Subcutaneous adipose tissue (tissue), 4 donors: ENCODE measurements around the gene ANAPC16. TPM values are rescaled to one million over a fixed set of nuclear protein-coding genes. Genes with fewer than 3 reads are reported as not detected.

Experiments used
- total RNA-seq, 4 donors: library from RNA; depleted of rRNA; stranded (reverse); fragments of >200 nt; gene quantifications; one replicate each; pipeline ENCODE4 v1.1.0, GENCODE V29; 2016
- TF ChIP-seq, protein P1 (sequence below): fragments of 450-650 bp; IDR thresholded peaks from one replicate; pipeline ENCODE4 v1.5.1; 2016; ENCODE audit warnings: low read depth, mild to moderate bottlenecking, control low read depth, antibody characterized with exemption, moderate library complexity

Gene ANAPC16
- total RNA-seq, 4 donors from 2014 or later: 80.4 to 130 (median 110) TPM

DNA sequence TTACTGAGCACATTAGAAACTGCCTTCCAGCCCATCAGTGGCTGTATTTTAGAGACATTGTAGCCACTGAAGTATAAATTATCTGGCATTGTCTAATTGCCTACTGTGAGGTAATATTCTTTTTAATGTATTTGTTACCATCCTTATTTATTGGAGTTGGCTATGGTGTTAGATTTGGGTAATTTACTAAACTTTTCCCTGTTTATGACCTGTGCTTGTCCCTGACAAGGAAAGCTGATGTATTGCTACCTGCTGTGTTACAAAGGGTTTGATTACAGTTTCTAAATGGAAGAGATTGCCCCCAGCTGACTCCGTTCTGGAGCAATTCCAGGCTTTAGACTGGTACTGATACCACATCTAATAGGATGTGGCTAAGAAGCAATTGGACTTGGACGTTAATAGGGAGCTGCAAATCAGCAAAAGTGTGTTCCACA, 12.5 kb downstream of the ANAPC16 start:
- TF ChIP-seq, protein P1, sequence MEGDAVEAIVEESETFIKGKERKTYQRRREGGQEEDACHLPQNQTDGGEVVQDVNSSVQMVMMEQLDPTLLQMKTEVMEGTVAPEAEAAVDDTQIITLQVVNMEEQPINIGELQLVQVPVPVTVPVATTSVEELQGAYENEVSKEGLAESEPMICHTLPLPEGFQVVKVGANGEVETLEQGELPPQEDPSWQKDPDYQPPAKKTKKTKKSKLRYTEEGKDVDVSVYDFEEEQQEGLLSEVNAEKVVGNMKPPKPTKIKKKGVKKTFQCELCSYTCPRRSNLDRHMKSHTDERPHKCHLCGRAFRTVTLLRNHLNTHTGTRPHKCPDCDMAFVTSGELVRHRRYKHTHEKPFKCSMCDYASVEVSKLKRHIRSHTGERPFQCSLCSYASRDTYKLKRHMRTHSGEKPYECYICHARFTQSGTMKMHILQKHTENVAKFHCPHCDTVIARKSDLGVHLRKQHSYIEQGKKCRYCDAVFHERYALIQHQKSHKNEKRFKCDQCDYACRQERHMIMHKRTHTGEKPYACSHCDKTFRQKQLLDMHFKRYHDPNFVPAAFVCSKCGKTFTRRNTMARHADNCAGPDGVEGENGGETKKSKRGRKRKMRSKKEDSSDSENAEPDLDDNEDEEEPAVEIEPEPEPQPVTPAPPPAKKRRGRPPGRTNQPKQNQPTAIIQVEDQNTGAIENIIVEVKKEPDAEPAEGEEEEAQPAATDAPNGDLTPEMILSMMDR: no peak

DNA sequence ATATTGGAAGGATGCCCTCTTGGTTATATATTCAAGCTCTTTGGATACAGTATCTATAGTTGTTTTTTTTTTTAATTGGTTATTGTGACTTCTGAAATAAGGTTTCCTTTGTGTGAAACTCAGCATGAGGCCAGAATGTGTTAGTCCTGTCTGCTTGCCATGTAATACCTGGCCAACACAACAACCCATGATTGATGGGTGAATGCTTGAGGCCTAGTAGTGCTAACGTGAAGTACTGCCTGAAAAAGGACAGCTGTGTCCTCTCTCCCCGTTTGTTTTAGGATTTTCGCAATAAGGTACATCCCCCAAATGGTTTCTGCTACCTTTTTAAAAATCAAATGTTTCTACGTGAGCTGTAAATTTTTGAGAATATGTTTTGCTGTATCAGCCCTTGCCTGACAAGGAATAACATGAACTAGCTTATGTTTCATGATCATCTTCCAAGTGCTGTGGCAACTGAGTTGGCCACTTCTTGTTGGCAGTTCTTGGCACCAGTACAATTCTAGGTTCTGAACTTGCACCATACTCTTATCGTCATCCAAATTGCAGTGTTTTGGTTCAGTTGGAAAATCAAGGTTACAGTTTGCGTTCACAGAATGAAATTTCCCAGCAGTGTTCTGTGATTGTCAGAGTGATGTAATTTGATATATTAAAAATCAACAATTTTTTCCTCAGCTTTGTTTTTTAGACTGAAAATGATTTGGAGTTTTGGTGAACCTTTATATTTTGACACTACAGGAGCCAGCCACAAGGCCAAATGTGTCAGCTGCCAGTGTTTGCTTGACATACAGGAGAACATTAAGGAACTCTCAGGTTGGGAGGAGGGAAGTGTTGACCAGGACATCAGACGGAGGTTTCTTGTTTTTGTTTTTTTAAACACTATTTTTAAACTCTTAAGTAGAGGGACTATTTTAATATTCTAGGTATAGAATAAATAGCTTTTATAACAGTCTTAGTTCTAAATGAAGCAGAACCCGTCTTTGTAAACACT, 13.7 kb downstream of the ANAPC16 start:
- TF ChIP-seq, protein P1: no peak

DNA sequence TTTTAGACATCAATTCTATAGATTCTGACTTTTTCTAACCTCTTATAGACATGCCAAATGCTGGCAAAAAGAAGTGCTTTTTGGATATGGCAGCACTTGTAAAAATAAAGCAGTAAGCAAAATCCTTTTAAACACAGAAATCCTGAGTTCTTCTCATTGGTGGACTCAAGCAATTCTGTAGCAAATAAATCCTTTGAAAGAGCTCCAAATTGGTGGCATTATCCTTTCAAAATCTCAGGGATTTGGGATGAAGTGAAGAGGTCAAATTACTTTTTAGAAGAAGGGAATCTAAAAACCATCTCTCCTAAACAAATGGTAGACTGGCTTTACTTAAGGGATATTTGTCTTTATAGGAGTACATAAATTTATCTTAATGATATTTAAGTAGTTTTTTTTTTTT, 17.8 kb downstream of the ANAPC16 start:
- TF ChIP-seq, protein P1: no peak

DNA sequence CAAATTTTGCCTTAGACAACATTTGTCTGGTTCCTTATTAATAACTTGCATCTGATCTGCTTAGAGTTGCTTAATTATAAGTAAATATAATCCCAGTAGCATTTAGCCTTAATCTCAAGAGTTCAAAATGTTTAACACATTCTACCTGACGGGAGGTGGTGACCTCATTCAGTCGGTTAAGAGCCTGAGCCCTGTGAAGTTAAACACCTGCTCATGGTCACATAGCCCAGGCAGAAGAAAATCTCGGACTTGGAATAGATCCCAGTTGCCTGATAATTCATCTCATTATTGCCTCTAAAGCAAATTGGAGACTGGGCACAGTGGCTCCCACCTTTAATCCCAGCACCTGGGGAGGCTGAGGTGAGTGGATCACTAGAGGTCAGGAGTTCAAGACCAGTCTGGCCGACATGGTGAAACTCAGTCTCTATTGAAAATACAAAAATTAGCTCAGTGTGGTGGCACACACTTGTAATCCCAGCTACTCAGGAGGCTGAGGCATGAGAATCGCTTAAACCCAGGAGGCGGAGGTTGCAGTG, 18.8 kb downstream of the ANAPC16 start:
- TF ChIP-seq, protein P1: no peak

DNA sequence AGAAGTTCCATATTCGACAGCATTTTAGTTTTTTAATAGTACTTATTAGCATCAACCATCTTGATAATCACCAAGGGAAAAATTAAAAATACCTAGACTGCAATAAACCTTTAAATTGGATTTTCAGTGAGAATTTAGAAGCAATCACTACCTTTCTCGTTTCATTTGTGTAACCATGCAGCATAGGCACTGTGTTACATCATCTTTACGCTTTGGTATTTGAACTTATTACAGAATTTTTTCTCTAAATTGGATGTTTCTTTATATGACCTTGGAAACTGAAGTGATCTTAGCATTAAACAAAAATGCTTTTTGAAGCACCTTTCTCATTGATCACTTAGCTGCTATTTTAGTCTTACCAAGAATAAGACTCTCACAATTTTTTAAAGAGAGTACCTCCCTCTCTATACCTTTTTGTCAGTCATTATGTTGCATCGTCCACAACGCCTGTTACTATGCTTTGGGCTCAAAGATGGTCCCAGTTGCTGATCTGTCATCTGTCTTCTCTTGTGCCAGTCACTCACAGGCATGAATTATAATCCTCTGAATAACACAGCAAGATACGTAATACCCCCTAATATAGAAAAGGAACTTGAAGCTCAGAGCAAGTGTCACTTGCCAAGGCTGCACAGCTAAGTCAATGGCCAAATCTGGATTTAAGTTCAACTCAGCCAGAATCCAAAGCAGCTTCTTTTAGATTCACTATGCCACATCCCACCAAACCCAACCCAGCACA, 19.9 kb downstream of the ANAPC16 start:
- TF ChIP-seq, protein P1: no peak

DNA sequence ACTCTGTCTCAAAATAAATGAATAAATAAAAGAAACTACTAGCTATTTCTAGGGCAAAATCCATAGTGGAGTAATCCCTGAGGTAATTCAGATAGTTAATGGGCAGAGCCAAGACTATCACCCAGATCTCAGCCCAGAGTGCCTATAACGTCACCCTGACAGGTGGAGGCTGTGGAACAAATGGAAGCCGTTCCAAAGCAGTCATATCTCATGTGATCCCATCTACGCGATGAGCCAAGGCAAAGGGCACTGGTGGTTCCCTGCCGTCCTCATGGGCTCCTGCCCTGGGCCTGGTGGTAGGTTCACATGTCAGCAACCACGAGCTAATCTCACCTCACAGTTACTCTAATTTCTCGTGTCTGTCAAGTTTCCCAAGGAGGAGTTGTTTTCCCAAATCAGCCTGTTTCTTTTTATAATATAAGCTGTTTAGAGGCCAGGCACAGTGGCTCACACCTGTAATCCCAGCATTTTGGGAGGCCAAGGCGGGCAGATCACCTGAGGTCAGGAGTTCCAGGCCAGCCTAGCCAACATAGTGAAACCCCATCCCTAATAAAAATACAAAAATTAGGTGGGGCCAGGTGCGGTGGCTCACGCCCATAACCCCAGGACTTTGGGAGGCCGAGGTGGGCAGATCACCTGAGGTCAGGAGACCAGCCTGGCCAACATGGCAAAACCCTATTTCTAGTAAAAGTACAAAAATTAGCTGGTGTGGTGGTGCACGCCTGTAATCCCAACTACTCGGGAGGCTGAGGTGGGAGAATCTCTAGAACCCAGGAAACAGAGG, 22.8 kb downstream of the ANAPC16 start:
- TF ChIP-seq, protein P1: no peak
